Jurkat, Clone E6-1 (cell line): ENCODE measurements around the gene SBF2.

Experiments
- DNase-seq: peaks from one replicate; pipeline ENCODE4 v3.0.0-alpha.2; 2011; ENCODE audit warnings: low read depth, low spot score
- H3K4me3 ChIP-seq: 2 replicates; pipeline ENCODE4 v1.5.1; 2011; ENCODE audit warnings: mild to moderate bottlenecking, low read length, control low read depth, moderate library complexity

The SBF2 gene

DNA sequence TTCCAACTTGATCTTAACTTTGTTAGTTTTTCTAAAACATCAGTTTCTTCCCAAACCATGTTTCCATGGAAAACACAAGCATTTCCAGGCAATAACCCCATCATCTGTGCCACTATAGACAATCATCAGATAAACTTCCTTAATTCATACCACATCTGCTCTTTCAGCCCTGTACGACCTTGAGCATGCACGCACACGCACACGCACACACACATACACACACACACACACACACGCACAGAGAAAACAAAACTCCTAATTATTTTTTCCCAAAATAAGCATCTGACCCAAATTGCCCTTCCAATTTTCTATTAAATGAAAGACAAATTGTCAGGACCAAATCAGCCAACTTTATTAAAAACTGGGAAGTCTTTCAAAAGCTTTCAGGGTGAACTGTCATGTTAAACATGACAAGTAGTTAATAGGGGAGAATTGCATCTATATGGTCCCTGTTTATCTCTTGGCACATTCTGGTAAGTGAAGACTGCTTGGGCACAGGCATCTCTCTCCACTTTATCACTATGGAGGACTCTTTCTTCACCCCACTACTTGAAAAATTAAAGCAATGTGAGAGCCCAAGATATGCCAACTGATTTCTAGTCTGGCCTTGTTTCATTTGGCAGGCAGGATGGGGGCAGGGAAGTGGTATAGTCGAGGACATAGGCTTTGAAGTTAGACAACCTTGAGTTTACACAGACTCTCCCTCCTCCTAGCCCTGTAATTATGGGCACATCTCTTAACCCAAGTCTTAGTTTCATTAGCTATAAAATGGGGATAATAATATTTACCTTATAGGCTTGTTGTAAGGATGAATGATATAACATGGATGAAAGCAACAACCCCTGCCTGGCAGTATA is 25.9 kb upstream of the SBF2 start:
- peak; percentile 72 for DNase-seq
- H3K4me3 ChIP-seq: no peak overlapping the region

GRCh38 chr11:10318527-10318802 is 24.4 kb upstream of the SBF2 start:
- DNase-seq: peak; percentile 75
- H3K4me3 ChIP-seq: no peak overlapping the region

- DNase-seq: no peak
- no peak overlapping the region for H3K4me3 ChIP-seq
These were observed 23.9 kb upstream of the SBF2 start for GRCh38 chr11:10317776-10318526.

DNA sequence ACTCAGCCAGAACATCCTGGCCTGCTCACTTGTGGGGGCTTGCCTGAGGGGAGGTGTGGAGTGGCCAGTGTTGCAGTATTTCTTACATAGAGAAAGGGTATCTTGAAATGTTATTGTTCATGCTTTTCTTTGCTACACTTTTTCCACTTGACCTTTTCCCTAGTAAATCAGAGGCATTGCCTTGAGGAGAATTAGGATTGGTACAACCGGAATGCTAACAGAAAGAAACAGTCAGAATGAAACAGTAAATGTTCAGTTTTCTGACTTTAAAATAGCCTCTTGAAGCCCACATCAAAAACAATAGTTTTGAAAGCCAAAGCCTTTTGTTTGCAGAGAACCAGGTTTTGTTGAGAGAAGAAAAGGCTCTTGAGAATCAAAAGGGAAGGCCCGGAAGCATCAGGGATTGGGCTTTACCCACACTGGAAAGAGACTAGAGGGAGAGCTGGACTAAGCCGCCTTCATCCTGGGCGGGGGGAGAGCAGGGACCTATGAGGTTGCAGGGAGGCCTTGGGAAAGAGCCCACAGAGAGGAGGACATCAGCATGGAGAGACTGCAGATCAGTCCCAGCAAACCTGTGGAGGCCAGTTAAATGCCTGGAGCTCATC is 23.2 kb upstream of the SBF2 start:
- DNase-seq: no peak
- no peak overlapping the region for H3K4me3 ChIP-seq

DNA sequence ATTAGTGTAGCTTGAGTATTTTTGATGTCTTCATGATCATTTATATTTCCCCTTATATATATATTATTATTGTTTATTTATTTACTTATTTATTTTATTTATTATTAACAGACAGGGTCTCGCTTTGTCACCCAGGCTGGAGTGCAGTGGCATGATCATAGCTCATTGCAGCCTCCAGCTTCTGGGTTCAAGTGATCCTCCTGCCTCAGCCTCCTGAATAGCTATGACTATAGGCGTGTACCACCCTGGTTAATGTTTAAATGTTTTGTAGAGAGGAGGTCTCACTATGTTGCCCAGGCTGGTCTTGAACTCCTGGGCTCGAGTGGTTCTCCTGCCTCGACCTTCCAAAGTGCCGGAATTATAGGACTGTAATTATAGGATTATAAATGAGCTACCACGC is 21.1 kb upstream of the SBF2 start:
- DNase-seq: no peak
- no peak overlapping the region for H3K4me3 ChIP-seq

- peak; percentile 88 for DNase-seq
- H3K4me3 ChIP-seq: no peak overlapping the region
These were observed 20.4 kb upstream of the SBF2 start for GRCh38 chr11:10314199-10315072.

GRCh38 chr11:10311802-10312201 is 17.8 kb upstream of the SBF2 start:
- DNase-seq: no peak
- no peak overlapping the region for H3K4me3 ChIP-seq

DNA sequence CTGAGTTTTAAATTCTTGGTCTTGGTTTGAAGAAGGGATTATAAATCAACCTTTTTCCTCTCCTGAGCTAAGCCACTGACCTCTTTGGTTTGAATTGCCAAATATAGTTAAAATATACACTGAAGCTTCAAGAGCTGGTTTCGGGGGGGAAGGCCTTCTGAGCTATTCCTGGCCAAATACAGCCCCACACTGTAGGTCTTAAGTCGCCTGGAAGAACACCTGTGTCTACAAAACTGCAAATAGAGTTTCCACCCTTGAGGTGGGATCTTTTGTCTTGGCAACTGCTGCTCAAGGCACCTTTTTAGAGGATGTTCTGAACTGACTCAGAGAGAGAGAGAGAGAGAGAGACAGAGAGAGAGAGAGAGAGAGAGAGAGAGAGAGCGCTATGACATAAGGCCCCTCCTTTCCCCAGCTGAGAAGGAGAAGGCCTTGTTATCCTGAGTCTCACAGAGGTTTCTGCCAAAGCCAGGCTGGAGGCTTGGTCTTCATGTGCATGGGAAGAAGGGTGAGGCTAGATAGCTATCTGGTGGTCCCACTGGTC is 16.4 kb upstream of the SBF2 start:
- no peak for DNase-seq

GRCh38 chr11:10309163-10310093 is 15.4 kb upstream of the SBF2 start:
- no peak for DNase-seq
- H3K4me3 ChIP-seq: no peak overlapping the region

More for the DNA sequence above, 16.4 kb upstream of the SBF2 start:
- no peak overlapping the region for H3K4me3 ChIP-seq

DNA sequence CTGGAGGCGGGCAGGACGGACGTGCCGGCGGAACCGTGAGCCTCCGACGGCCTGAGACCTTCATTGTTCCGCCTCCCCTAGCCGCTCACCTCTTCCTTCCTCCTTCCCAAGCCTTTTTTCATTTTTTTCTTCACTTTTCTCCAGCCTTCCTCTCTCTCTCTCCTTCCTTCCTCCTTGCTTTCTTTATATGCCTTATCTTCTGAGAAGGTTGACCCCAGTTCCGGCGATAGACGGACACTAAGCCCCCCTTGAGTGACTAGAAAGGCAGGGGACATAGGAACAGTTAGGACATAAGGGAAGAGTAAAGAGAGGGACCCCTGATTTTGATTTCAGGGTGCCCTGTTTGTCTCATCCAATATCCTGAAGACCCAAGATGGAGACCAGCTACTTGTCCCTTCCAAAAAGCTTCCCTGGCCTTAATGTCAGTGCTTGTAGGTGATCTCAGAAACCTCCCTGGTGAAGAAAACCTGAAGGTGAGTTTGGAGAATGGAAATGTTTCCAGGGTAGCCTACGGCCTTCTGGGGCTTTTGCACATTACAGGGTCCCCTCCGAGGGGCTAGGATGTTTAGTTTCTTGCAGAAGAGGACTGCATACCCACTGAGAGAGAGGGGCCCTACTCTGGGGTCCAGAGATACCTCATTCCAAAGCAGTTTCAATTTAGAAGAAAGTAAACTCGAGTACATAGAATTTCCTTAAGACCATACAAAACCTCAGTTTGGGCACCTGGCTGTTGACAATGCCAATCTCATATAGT is 14.4 kb upstream of the SBF2 start:
- H3K4me3 ChIP-seq: peak overlapping the region; percentile 56
- no peak for DNase-seq

GRCh38 chr11:10307400-10308200 is 13.6 kb upstream of the SBF2 start:
- DNase-seq: peak; percentile 77
- H3K4me3 ChIP-seq: peak overlapping the region; percentile 56

GRCh38 chr11:10307022-10307399 is 13.0 kb upstream of the SBF2 start:
- no peak for DNase-seq
- H3K4me3 ChIP-seq: peak overlapping the region; percentile 56

- H3K4me3 ChIP-seq: peak overlapping the region; percentile 68
- DNase-seq: no peak
These were observed 12.2 kb upstream of the SBF2 start for GRCh38 chr11:10305964-10306918.

GRCh38 chr11:10305262-10305963 is 11.4 kb upstream of the SBF2 start:
- DNase-seq: no peak
- peak overlapping the region; percentile 68 for H3K4me3 ChIP-seq
